Breast epithelium (tissue), 3 donors: ENCODE results near the gene ERC1.

ENCODE experiments used
- CTCF ChIP-seq, 3 donors: fragments of 450-650 bp; IDR thresholded peaks; one replicate each; pipeline ENCODE4 v1.5.1; 2016 to 2017; ENCODE audit warnings: antibody characterized with exemption in 3 of 3, mild to moderate bottlenecking in 3 of 3, moderate library complexity in 3 of 3
- POLR2A ChIP-seq: fragments of 450-650 bp; IDR thresholded peaks from one replicate; pipeline ENCODE4 v1.6.1; 2016; ENCODE audit warnings: antibody characterized with exemption, mild to moderate bottlenecking, moderate library complexity
- POLR2AphosphoS5 ChIP-seq, 3 donors: sonication (generic); formaldehyde crosslinking; IDR thresholded peaks; one replicate each; pipeline ENCODE4 v1.6.1; 2017; ENCODE audit warnings: antibody characterized with exemption in 3 of 3

GRCh38 chr12:1439687-1440086 lies 448.7 kb downstream of the ERC1 start:
- TF ChIP-seq POLR2A (no peak), CTCF (IDR thresholded peaks at IDR 0.05) (no peak), POLR2AphosphoS5 (IDR thresholded peaks at IDR 0.05) (no peak)
